ENCODE measurements around the gene NFIA. TPM values are rescaled to one million over a fixed set of nuclear protein-coding genes. Genes with fewer than 3 reads are reported as not detected.

The NFIA gene
- total RNA-seq, 1 experiment from 2014 or later = 0.35 TPM

DNA sequence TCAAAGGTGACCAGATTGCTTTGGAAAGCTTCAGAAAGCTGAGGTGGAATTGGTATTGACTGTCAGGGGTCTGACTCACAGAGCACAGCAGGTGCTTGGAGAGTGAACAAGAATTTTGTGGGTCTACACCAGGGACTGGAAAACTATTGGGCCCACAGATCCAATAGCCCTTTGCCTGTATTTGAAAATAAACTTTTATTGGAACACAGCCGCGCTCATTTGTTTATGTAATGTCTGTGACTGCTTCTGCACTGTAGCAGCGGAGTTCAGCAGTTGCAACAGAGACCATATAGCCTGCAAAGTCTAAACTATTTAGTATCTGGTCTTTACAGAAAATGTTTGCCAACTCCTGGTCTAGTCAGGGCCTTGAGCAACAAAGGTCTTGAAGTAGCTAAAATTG lies 315.6 kb downstream of the NFIA start:
- no peaks in the 10 kb centered on the region for H3K79me2 ChIP-seq (ENCODE audit: insufficient read depth, low read length)
- no peak overlapping the region for H4K91ac ChIP-seq (ENCODE audit: insufficient read length, low read depth, low read length)
- Mint-ChIP-seq H3K36me3 (ENCODE audit: insufficient read depth in 1 of 3, low read depth in 3 of 3) (no peaks in the 10 kb centered on the region), H3K9me3 (no peaks in the 10 kb centered on the region), H3K27ac (no peak overlapping the region), H3K4me1 (peaks cover under 1 to 4% of the 10 kb centered on the region in 2 experiments; a peak in 1 of 4 replicates), H3K27me3 (ENCODE audit: low read depth) (peaks cover 9% of the 10 kb centered on the region), H3K4me3 (no peak overlapping the region)
- no peaks in the 10 kb centered on the region for H3K4me1 ChIP-seq (ENCODE audit: insufficient read depth, low read length)
- no peaks in the 10 kb centered on the region for H3K23me2 ChIP-seq (ENCODE audit: insufficient read length, low read depth, low read length, poor library complexity, severe bottlenecking)
- no peak overlapping the region for H3K4ac ChIP-seq (ENCODE audit: low read depth, low read length)
- no peak overlapping the region for H2BK12ac ChIP-seq (ENCODE audit: insufficient read length, low read depth, low read length)
- no peaks in the 10 kb centered on the region for H3K9me3 ChIP-seq (ENCODE audit: control insufficient read depth, low read depth, low read length)
- H3K9ac ChIP-seq (ENCODE audit: extremely low read depth, insufficient read length, low read length) = no peak overlapping the region
- H3K27ac ChIP-seq (ENCODE audit: insufficient read length, low read depth, low read length) = no peak overlapping the region
- H4K8ac ChIP-seq (replicated peaks; ENCODE audit: insufficient read length, low read depth, low read length) = no peak overlapping the region
- no peak overlapping the region for H3K4me2 ChIP-seq (ENCODE audit: insufficient read depth, insufficient read length, low read length)
- no peak for TF ChIP-seq CTCF (conservative IDR thresholded peaks at IDR 0.05)
- no peak overlapping the region for H3T11ph ChIP-seq (ENCODE audit: low read length)
- H2BK5ac ChIP-seq (ENCODE audit: insufficient read length, low read length) = no peak overlapping the region
- no peaks in the 10 kb centered on the region for H4K20me1 ChIP-seq (ENCODE audit: control insufficient read depth, insufficient read depth, insufficient read length)
- H2BK15ac ChIP-seq (ENCODE audit: low read depth, low read length) = no peak overlapping the region
- no peak overlapping the region for H2BK20ac ChIP-seq (ENCODE audit: low read depth, low read length, poor library complexity, severe bottlenecking)
- H2BK120ac ChIP-seq (ENCODE audit: low read depth, low read length, poor library complexity, severe bottlenecking) = no peak overlapping the region
- no peaks in the 10 kb centered on the region for H3K27me3 ChIP-seq (ENCODE audit: insufficient read depth, low read length)
- H3K14ac ChIP-seq (ENCODE audit: insufficient read depth, low read length) = no peak overlapping the region
- DNase-seq = no peak
- no peak overlapping the region for H3K56ac ChIP-seq (ENCODE audit: insufficient read length, low read depth, low read length)
- no peak overlapping the region for H2AFZ ChIP-seq (ENCODE audit: low read length)
- H3K18ac ChIP-seq (ENCODE audit: insufficient read length, low read depth, low read length) = no peak overlapping the region
- no peaks in the 10 kb centered on the region for H3K79me1 ChIP-seq (ENCODE audit: insufficient read depth, low read depth, low read length, poor library complexity, severe bottlenecking)
- no peak overlapping the region for H2AK5ac ChIP-seq (ENCODE audit: insufficient read length, low read length)
- WGBS (ENCODE audit: extremely low coverage, insufficient read length, low lambda C conversion rate) = no CpG with 5 or more reads among the region's 3 CpGs
- H3K23ac ChIP-seq (ENCODE audit: insufficient read length, low read depth, low read length) = no peak overlapping the region
- H4K5ac ChIP-seq (ENCODE audit: insufficient read length, low read depth, low read length) = no peak overlapping the region

Measured in H9 (cell line).